Ovary (tissue), 9 donors: ENCODE data around the gene SULT1C3. TPM values are rescaled to one million over a fixed set of nuclear protein-coding genes. Genes with fewer than 3 reads are reported as not detected.

Experiments
- DNase-seq, 5 donors: peaks; one replicate each; pipeline ENCODE4 v3.0.0-alpha.2; 2019 to 2020
- H3K27ac ChIP-seq, 2 donors: fragments of 200-600 bp; one replicate each; pipeline versions ENCODE4 v1.5.1 to v1.8.0; 2019 to 2022
- H3K27me3 ChIP-seq: fragments of 200-600 bp; one replicate; pipeline ENCODE4 v1.8.0; 2022
- H3K36me3 ChIP-seq: fragments of 200-600 bp; sonication (generic); one replicate; pipeline ENCODE4 v1.5.1; 2019
- H3K4me1 ChIP-seq: one replicate; pipeline ENCODE4 v1.8.1; 2013; ENCODE audit warnings: mild to moderate bottlenecking, moderate library complexity; ENCODE audit not compliant: insufficient read depth
- H3K4me3 ChIP-seq: fragments of 200-600 bp; sonication (generic); one replicate; pipeline ENCODE4 v1.5.1; 2017
- H3K9me3 ChIP-seq, 2 donors: fragments of 200-600 bp in 1 of 2; sonication (generic) in 1 of 2; one replicate each; pipeline versions ENCODE4 v1.5.1 to v1.8.1; 2013 to 2019; ENCODE audit warnings: mild to moderate bottlenecking in 1 of 2, moderate library complexity in 1 of 2
- EP300 ChIP-seq: sonication (generic); formaldehyde crosslinking; IDR thresholded peaks from one replicate; pipeline ENCODE4 v1.6.1; 2017; ENCODE audit warnings: antibody characterized with exemption
- POLR2A ChIP-seq: fragments of 450-650 bp; IDR thresholded peaks from one replicate; pipeline ENCODE4 v1.6.1; 2017; ENCODE audit warnings: antibody characterized with exemption, mild to moderate bottlenecking, moderate library complexity
- WGBS, 3 donors: extraction: QIAGEN DNeasy Blood & Tissue Kit in 1 of 3; methylation state at CpG; one replicate each; pipeline versions ENCODE4 v1.1.5 to v1.1.7; 2013 to 2017; 5-methylcytosine and 5-hydroxymethylcytosine counted together
- intact Hi-C, 4 donors: fragments of 100-400 bp; cut with DNase I; formaldehyde crosslinking; loops; one replicate each; pipeline versions ENCODE4 v1.11.0 to v1.15.1; 2022 to 2023
- polyA plus RNA-seq, 2 donors: library from polyadenylated mRNA; stranded (reverse); fragments of 200-250 nt in 1 of 2; fragments of 350-450 nt in 1 of 2; fragmentation: Illumina TruSeq in 1 of 2; extraction: RNeasy Lipid Tissue Mini Kit (QIAGEN cat#74804) in 1 of 2; gene quantifications; one replicate each; pipeline ENCODE4 v1.2.3, GENCODE V29; 2013 to 2014
- total RNA-seq, 7 donors: library from RNA; depleted of rRNA in 2 of 7; stranded (reverse); fragments of >200 nt in 2 of 7; fragmentation: NEBNext Ultra II Directional in 3 of 7; extraction: Animal tissue kit (Norgen Biotek cat#: 25700) in 3 of 7; gene quantifications; one replicate each; pipeline versions ENCODE4 v1.1.0 to v1.2.4, GENCODE V29; 2016 to 2023
- TF ChIP-seq, protein P1 (sequence below), 3 donors: fragments of 450-650 bp in 2 of 3; fragments of 200-600 bp in 1 of 3; IDR thresholded peaks; one replicate each; pipeline versions ENCODE4 v1.5.1 to v1.8.0; 2016 to 2022; ENCODE audit warnings: antibody characterized with exemption in 3 of 3, mild to moderate bottlenecking in 1 of 3
- donor health status: DM: no; HTN: no; CAD: no; lungs with moderate emphysema.
- donor health status: DM: no; HTN: no; CAD: no.
- donor health status: Bipolar disorder and iron deficiency.
- donor health status: DM: yes; HTN: yes; CAD: no.
- donor health status: DM: no; HTN: no; CAD: no.
- donor health status: DM: yes; HTN: yes; CAD: no.

Gene SULT1C3
- total and polyA plus RNA-seq, 9 donors: not detected

DNA sequence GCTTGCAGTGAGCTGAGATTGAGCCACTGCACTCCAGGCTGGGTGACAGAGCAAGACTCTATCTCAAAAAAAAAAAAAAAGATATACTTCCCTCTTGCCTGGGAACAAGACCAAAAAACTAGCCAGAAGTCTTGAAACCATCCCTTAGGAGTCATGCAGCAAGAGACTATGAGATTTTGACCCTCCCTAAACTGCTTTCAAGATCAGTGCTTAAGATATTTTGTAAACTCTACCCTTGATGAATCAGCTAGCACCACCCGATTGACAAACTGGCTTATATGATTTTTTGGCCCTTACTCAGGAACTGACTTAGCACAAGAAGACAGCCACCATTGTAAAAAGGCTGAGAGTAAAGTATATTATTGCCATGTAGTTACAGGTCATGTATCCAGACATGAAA, 3.8 kb downstream of the SULT1C3 start:
- Histone ChIP-seq H3K4me1 (no peaks in the 10 kb centered on the region), H3K4me3 (no peak overlapping the region), H3K27me3 (no peaks in the 10 kb centered on the region), H3K9me3 (no peaks in the 10 kb centered on the region), H3K36me3 (no peaks in the 10 kb centered on the region), H3K27ac (no peak overlapping the region)
- 74 to 81% (median 78%) methylated on average over 1 of the region's 1 CpG for WGBS, 3 donors
- intact Hi-C loops: no loop called here
- DNase-seq: no peak
- no peak for TF ChIP-seq POLR2A
- TF ChIP-seq, protein P1, sequence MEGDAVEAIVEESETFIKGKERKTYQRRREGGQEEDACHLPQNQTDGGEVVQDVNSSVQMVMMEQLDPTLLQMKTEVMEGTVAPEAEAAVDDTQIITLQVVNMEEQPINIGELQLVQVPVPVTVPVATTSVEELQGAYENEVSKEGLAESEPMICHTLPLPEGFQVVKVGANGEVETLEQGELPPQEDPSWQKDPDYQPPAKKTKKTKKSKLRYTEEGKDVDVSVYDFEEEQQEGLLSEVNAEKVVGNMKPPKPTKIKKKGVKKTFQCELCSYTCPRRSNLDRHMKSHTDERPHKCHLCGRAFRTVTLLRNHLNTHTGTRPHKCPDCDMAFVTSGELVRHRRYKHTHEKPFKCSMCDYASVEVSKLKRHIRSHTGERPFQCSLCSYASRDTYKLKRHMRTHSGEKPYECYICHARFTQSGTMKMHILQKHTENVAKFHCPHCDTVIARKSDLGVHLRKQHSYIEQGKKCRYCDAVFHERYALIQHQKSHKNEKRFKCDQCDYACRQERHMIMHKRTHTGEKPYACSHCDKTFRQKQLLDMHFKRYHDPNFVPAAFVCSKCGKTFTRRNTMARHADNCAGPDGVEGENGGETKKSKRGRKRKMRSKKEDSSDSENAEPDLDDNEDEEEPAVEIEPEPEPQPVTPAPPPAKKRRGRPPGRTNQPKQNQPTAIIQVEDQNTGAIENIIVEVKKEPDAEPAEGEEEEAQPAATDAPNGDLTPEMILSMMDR (IDR thresholded peaks at IDR 0.05): no peak
- TF ChIP-seq EP300: no peak

DNA sequence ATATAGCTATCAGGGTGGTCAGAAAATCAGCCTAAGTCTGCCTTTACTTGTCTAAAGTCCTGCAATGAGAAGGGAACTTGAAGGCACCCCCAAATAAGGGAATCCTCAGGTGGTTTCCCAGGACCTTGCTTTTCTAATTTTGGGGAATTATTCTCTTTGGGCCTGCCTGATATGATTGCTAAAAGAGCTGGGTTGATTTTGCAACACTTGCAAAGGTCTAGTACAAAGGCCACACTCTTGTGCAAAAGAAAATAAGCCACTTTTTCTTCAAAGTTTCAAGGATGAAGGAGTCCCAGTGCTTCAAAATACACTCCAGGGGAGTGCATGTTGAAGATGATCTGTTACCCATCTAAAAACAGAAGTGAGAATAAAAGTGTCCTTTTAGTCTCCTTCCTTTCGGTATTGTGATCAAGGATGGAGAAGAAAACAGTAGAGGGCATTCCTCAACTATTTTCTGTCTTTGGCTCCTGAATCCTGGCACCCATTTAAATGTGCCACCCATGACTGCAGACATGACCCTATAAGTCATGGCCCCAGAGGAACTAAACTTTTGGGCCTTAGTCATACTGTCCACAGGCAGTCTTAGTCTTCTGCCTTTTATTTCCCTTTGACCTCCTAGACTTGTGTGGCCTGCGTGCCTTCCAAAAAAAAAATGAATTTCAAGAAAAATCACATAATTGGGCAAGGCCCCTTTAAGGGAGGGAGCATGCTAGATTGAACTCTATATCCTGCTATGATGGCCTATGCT, 5.1 kb downstream of the SULT1C3 start:
- WGBS, 3 donors: 87 to 90% (median 88%) methylated on average over 2 of the region's 2 CpGs
- no peaks in the 10 kb centered on the region for H3K36me3 ChIP-seq
- no peaks in the 10 kb centered on the region for H3K27me3 ChIP-seq
- no peak overlapping the region for H3K27ac ChIP-seq
- TF ChIP-seq, protein P1 (IDR thresholded peaks at IDR 0.05): no peak
- TF ChIP-seq EP300 (no peak), POLR2A (no peak)
- no peaks in the 10 kb centered on the region for H3K4me1 ChIP-seq
- no peak overlapping the region for H3K4me3 ChIP-seq
- H3K9me3 ChIP-seq: no peaks in the 10 kb centered on the region
- intact Hi-C loops: no loop called here
- no peak for DNase-seq

DNA sequence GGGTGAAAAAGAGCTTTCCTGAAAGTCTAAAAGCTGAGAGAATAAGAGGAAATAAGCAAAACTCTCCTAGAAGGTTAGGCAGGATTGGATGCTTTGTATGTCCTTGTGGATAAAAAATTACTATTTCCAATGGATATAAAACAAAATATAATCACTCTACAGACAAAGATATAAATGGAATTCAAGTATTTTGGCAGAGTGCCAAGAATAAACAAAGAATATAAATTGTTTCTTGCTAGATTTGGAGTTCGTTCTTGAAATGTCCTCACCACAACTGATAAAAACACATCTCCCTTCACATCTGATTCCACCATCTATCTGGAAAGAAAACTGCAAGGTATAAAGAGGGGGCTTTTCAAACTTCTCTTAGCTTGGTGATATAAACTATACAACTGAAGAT, 13.3 kb downstream of the SULT1C3 start:
- no peak overlapping the region for H3K27ac ChIP-seq
- no peak overlapping the region for H3K4me3 ChIP-seq
- no peaks in the 10 kb centered on the region for H3K4me1 ChIP-seq
- H3K27me3 ChIP-seq: no peaks in the 10 kb centered on the region
- no peaks in the 10 kb centered on the region for H3K9me3 ChIP-seq
- DNase-seq: no peak
- intact Hi-C loops: no loop called here
- no peaks in the 10 kb centered on the region for H3K36me3 ChIP-seq
- no peak for TF ChIP-seq EP300
- TF ChIP-seq, protein P1 (IDR thresholded peaks at IDR 0.05): no peak
- whole genome bisulfite sequencing, 3 donors: 0 to 3% (median 2%) methylated on average over 1 of the region's 1 CpG

DNA sequence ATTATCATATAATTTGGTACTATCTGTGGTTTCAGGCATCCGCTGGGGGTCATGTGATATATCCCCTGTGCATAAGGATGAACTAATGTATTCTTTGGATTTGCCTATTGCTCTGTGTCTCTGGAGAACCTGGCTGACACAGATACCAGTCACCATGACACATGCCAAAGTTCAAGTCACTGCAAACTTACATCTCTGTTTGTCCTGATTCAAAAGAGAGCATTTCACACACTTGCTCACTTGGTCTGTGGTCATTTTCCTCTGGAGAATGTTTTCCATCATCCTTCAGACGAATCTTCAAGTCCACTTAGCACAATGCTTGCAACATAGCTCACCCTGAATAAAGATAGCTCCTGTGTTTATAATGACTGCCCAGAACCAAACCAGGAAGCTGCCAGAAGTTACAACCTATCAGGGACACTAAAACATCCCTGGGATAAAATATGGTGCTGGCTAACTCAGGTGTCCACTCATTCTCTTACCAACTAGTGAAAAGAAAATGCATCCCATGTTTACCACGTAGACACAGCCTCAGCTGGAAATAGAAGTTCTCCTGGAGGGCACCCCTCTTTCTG, 18.1 kb downstream of the SULT1C3 start:
- Histone ChIP-seq H3K27ac (no peak overlapping the region), H3K4me1 (no peaks in the 10 kb centered on the region), H3K4me3 (no peak overlapping the region), H3K27me3 (no peaks in the 10 kb centered on the region), H3K9me3 (no peaks in the 10 kb centered on the region), H3K36me3 (no peaks in the 10 kb centered on the region)
- TF ChIP-seq POLR2A (no peak), EP300 (no peak)
- TF ChIP-seq, protein P1 (IDR thresholded peaks at IDR 0.05): no peak
- intact Hi-C loops: no loop called here
- 49 to 73% (median 55%) methylated on average over 3 of the region's 3 CpGs for WGBS, 3 donors
- no peak for DNase-seq
